Ovary (tissue), 9 donors: ENCODE measurements around the gene RSPH1. TPM values are rescaled to one million over a fixed set of nuclear protein-coding genes. Genes with fewer than 3 reads are reported as not detected.

Source experiments
- DNase-seq, 5 donors: peaks; one replicate each; pipeline ENCODE4 v3.0.0-alpha.2; 2019 to 2020
- H3K27ac ChIP-seq, 2 donors: fragments of 200-600 bp; one replicate each; pipeline versions ENCODE4 v1.5.1 to v1.8.0; 2019 to 2022
- H3K27me3 ChIP-seq: fragments of 200-600 bp; one replicate; pipeline ENCODE4 v1.8.0; 2022
- H3K36me3 ChIP-seq: fragments of 200-600 bp; sonication (generic); one replicate; pipeline ENCODE4 v1.5.1; 2019
- H3K4me1 ChIP-seq: one replicate; pipeline ENCODE4 v1.8.1; 2013; ENCODE audit warnings: mild to moderate bottlenecking, moderate library complexity; ENCODE audit not compliant: insufficient read depth
- H3K4me3 ChIP-seq: fragments of 200-600 bp; sonication (generic); one replicate; pipeline ENCODE4 v1.5.1; 2017
- H3K9me3 ChIP-seq, 2 donors: fragments of 200-600 bp in 1 of 2; sonication (generic) in 1 of 2; one replicate each; pipeline versions ENCODE4 v1.5.1 to v1.8.1; 2013 to 2019; ENCODE audit warnings: mild to moderate bottlenecking in 1 of 2, moderate library complexity in 1 of 2
- EP300 ChIP-seq: sonication (generic); formaldehyde crosslinking; IDR thresholded peaks from one replicate; pipeline ENCODE4 v1.6.1; 2017; ENCODE audit warnings: antibody characterized with exemption
- POLR2A ChIP-seq: fragments of 450-650 bp; IDR thresholded peaks from one replicate; pipeline ENCODE4 v1.6.1; 2017; ENCODE audit warnings: antibody characterized with exemption, mild to moderate bottlenecking, moderate library complexity
- WGBS, 3 donors: extraction: QIAGEN DNeasy Blood & Tissue Kit in 1 of 3; methylation state at CpG; one replicate each; pipeline versions ENCODE4 v1.1.5 to v1.1.7; 2013 to 2017; 5-methylcytosine and 5-hydroxymethylcytosine counted together
- intact Hi-C, 4 donors: fragments of 100-400 bp; cut with DNase I; formaldehyde crosslinking; loops; one replicate each; pipeline versions ENCODE4 v1.11.0 to v1.15.1; 2022 to 2023
- polyA plus RNA-seq, 2 donors: library from polyadenylated mRNA; stranded (reverse); fragments of 200-250 nt in 1 of 2; fragments of 350-450 nt in 1 of 2; fragmentation: Illumina TruSeq in 1 of 2; extraction: RNeasy Lipid Tissue Mini Kit (QIAGEN cat#74804) in 1 of 2; gene quantifications; one replicate each; pipeline ENCODE4 v1.2.3, GENCODE V29; 2013 to 2014
- total RNA-seq, 7 donors: library from RNA; depleted of rRNA in 2 of 7; stranded (reverse); fragments of >200 nt in 2 of 7; fragmentation: NEBNext Ultra II Directional in 3 of 7; extraction: Animal tissue kit (Norgen Biotek cat#: 25700) in 3 of 7; gene quantifications; one replicate each; pipeline versions ENCODE4 v1.1.0 to v1.2.4, GENCODE V29; 2016 to 2023
- TF ChIP-seq, protein P1 (sequence below), 3 donors: fragments of 450-650 bp in 2 of 3; fragments of 200-600 bp in 1 of 3; IDR thresholded peaks; one replicate each; pipeline versions ENCODE4 v1.5.1 to v1.8.0; 2016 to 2022; ENCODE audit warnings: antibody characterized with exemption in 3 of 3, mild to moderate bottlenecking in 1 of 3
- donor health status: DM: no; HTN: no; CAD: no; lungs with moderate emphysema.
- donor health status: DM: no; HTN: no; CAD: no.
- donor health status: Bipolar disorder and iron deficiency.
- donor health status: DM: yes; HTN: yes; CAD: no.
- donor health status: DM: no; HTN: no; CAD: no.
- donor health status: DM: yes; HTN: yes; CAD: no.

Gene RSPH1
- total and polyA plus RNA-seq, 9 donors: 0.76 to 37.5 (median 2.5) TPM

DNA sequence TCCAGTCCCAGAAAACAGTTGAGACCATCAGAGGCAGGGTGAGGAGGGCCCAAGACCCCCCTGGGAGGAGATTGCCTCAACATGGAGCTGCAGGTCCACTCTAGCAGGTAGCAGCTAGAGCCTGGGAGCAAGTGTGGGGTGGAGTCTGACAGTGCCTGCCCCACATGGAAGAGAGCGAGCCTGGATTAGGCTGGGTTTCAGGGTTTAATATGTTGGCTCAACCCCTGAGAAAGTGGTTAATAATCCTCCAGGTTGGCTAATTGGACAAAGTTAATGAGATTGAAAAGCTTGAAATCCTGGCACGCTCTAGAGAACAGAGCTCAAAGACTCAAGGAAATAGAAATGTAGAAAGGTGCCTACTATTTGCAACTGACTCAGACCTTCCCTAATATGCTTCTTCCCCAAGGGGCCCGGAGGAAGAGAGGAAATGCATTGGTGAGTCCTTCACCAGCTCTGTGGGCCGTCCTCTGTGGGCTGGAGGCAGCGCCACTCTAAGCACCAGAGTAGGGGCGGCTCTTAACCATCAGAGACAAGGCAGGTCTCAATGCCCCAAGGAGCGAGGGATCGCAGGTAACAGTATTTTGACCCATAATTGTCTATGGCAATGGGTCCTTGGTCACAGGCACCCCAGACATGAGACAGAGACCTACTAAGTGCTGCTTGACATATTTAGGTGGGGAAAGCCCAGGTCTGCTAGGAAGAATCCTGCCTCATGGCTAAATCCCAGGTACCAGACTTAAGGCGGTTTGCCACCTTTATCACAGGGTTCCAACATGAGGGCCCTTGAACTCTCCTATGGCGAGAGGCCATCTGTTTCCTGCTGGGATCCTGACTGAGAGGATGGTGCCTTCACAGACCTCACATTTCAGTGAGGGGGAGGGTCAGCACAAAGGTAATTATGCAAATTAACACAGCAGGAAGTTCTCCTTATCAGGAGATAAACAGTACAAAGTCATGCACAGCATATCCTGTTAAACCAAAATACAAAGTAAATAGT lies 33.8 kb downstream of the RSPH1 start:
- TF ChIP-seq POLR2A: no peak
- TF ChIP-seq, protein P1, sequence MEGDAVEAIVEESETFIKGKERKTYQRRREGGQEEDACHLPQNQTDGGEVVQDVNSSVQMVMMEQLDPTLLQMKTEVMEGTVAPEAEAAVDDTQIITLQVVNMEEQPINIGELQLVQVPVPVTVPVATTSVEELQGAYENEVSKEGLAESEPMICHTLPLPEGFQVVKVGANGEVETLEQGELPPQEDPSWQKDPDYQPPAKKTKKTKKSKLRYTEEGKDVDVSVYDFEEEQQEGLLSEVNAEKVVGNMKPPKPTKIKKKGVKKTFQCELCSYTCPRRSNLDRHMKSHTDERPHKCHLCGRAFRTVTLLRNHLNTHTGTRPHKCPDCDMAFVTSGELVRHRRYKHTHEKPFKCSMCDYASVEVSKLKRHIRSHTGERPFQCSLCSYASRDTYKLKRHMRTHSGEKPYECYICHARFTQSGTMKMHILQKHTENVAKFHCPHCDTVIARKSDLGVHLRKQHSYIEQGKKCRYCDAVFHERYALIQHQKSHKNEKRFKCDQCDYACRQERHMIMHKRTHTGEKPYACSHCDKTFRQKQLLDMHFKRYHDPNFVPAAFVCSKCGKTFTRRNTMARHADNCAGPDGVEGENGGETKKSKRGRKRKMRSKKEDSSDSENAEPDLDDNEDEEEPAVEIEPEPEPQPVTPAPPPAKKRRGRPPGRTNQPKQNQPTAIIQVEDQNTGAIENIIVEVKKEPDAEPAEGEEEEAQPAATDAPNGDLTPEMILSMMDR (IDR thresholded peaks at IDR 0.05): no peak
- no peak for TF ChIP-seq EP300
- H3K36me3 ChIP-seq: no peaks in the 10 kb centered on the region
- no peaks in the 10 kb centered on the region for H3K4me1 ChIP-seq
- no peaks in the 10 kb centered on the region for H3K27me3 ChIP-seq
- H3K27ac ChIP-seq: no peak overlapping the region
- H3K4me3 ChIP-seq: no peak overlapping the region
- WGBS, 3 donors: 84 to 90% (median 86%) methylated on average over 10 of the region's 10 CpGs
- no peaks in the 10 kb centered on the region for H3K9me3 ChIP-seq
- DNase-seq: no peak
- intact Hi-C loops: no loop called here

DNA sequence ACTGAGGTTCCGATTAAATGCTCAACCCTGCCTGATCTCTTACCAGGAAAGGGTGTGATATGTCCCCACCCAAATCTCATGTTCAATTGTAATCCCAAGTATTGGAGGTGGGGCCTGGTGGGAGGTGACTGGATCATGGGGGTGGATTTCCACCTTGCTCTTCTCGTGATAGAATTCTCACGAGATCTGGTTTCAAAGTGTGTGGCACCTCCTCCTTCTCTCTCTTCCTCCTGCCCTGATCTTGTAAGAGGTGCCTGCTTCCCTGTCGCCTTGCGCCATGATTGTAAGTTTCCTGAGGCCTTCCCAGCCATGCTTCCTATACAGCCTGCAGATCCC lies 34.9 kb downstream of the RSPH1 start:
- no peaks in the 10 kb centered on the region for H3K4me1 ChIP-seq
- no peak for DNase-seq
- no peaks in the 10 kb centered on the region for H3K9me3 ChIP-seq

DNA sequence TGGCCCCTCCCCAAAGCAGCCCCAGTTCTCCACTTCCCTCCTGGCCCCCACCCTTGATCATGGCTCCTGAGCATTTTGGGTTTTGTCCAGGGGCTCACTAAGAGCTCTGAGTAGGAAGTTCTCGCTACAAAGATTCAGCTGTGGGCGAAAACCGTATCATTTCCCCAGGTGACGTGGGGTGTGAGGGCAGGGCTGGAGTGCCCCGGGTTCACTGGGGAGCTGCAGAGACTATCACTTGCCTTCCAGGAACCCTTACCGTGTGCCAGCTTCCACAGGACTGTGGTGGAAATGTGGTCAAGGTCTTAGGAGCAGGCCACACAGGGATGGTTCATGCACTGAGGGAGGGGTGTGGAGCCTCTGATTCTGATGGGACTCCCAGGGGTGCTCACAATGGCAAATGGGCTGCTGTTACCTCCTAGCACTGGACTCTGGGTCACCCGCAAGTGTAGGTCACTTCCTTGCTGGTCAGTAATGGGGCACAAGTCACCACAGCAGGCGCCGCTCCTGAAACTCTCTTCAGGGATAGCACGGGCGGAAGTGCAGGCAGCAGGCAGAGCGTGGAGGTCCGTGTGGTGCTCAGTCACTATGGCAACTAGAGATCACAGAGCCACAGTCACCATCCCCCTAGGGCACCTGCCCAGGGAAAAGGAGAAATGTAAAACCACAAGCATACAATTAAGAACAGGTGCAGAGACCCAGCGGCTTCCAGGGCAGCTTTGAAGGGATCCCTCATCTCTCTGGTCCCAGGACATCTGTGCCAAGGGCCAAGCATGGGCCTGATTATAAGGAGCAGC lies 35.4 kb downstream of the RSPH1 start:
- H3K4me3 ChIP-seq: no peak overlapping the region
- intact Hi-C loops: no loop called here
- no peaks in the 10 kb centered on the region for H3K36me3 ChIP-seq
- no peaks in the 10 kb centered on the region for H3K27me3 ChIP-seq
- H3K9me3 ChIP-seq: no peaks in the 10 kb centered on the region
- TF ChIP-seq, protein P1 (IDR thresholded peaks at IDR 0.05): no peak
- TF ChIP-seq EP300: no peak
- no peak for TF ChIP-seq POLR2A
- WGBS, 3 donors: 71 to 83% (median 78%) methylated on average over 14 of the region's 14 CpGs
- no peak overlapping the region for H3K27ac ChIP-seq
- DNase-seq: no peak
- no peaks in the 10 kb centered on the region for H3K4me1 ChIP-seq

More for the DNA sequence above, 34.9 kb downstream of the RSPH1 start:
- WGBS, 3 donors: 69 to 81% (median 79%) methylated on average over 5 of the region's 5 CpGs
- Histone ChIP-seq H3K27me3 (no peaks in the 10 kb centered on the region), H3K27ac (no peak overlapping the region), H3K36me3 (no peaks in the 10 kb centered on the region), H3K4me3 (no peak overlapping the region)
- TF ChIP-seq, protein P1 (IDR thresholded peaks at IDR 0.05): no peak
- TF ChIP-seq POLR2A (no peak), EP300 (no peak)
- intact Hi-C loops: no loop called here

DNA sequence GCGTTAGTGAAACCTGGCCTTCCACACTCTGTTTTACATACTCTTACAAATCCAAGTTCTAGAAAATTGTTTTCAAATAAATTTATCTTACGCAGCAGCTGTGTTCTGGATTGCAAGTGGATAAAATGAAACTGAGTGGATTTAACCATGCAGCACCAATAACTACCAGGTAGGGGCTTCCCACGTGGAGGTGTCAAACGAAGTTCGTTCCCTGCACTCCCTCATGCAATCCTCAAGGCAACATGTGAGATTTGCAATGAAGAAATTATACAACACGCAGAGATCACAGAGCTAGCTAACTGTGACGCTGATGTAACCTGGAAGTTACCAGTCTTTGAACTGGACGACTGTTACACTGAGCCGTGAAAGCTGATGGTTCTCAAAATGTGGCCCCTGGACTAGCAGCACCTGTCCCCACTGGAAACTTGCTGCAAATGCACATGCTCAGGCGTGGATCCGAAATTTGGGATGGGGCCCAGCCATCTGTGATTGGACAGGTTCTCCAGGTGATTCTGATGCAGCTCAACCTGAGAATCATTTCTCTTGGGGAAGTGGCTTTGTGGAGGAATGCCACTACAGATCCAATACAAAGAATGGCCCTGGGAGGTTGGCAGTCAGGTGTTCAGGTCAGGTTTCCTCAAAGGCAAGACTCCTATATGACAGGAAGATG lies 36.3 kb downstream of the RSPH1 start:
- TF ChIP-seq EP300 (no peak), POLR2A (no peak)
- TF ChIP-seq, protein P1 (IDR thresholded peaks at IDR 0.05): no peak
- no peaks in the 10 kb centered on the region for H3K27me3 ChIP-seq
- intact Hi-C loops: no loop called here
- no peak overlapping the region for H3K4me3 ChIP-seq
- H3K27ac ChIP-seq: no peak overlapping the region
- DNase-seq: no peak
- WGBS, 3 donors: 78 to 84% (median 82%) methylated on average over 11 of the region's 11 CpGs
- no peaks in the 10 kb centered on the region for H3K36me3 ChIP-seq
- no peaks in the 10 kb centered on the region for H3K4me1 ChIP-seq
- H3K9me3 ChIP-seq: no peaks in the 10 kb centered on the region
